ENCODE measurements around the gene MTG1.
"Not testable (repeated sequence)": the region's sequence is repeated elsewhere in the genome, so short reads cannot be mapped to it uniquely, and the experiment has no call there.

Gene MTG1

DNA sequence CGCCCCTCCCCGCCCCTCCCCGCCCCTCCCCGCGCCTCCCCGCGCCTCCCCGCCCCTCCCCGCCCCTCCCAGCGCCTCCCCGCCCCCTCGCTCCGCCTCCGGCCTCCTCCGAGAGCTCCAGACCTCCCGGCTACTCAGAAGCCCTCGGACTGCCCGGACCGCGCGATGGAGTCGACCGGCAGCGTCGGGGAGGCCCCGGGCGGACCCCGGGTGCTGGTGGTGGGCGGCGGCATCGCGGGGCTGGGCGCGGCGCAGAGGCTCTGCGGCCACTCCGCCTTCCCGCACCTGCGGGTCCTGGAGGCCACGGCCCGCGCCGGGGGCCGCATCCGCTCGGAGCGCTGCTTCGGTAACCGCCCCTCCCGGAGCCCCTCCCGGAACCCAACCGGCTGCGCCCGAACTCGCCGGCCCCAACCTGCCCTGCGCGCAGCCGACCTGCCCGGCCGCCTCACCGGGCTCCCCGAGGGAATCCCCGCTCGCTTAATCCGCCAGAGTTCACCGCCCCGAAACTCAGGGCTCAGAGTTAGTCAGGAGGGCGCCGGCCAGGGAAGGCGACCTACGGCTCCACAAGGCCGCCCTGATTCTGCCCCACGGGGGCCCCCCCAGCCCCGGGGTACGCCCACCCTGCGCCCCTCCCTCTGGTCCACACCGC lies 14.7 kb upstream of the MTG1 start, which contains the start of gene PAOX:
PAOX (plus strand) TSS at position 111 of the 649 bp plus-strand sequence; CDS start at position 166, 55 bp downstream.
- peak; percentile 54 to 60 for DNase-seq

- DNase-seq, result no peak
These were observed 13.9 kb upstream of the MTG1 start for GRCh38 chr10:133379801-133380666.

DNA sequence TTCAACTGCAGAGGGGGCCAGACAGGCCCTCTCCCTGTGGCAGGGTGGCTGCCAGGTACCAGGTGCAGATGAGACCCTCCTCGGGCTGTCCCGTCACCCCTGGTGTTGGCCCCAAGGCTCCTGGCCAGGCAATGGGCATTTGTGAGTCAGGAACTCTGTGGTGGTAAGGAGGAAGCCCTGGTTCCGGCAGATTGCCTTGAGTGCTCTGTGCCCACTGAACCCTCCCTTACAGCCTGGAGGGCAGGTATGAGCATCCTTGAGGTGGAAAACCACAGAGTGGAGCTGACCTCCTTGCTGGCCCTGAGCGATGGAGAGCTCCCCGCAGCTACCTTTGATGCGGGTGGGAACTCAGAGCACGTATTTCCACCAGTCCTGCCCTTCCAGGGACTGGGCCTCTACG lies 12.9 kb upstream of the MTG1 start:
- DNase-seq, result no peak

GRCh38 chr10:133383551-133383950 lies 10.4 kb upstream of the MTG1 start:
- DNase-seq, result no peak

DNA sequence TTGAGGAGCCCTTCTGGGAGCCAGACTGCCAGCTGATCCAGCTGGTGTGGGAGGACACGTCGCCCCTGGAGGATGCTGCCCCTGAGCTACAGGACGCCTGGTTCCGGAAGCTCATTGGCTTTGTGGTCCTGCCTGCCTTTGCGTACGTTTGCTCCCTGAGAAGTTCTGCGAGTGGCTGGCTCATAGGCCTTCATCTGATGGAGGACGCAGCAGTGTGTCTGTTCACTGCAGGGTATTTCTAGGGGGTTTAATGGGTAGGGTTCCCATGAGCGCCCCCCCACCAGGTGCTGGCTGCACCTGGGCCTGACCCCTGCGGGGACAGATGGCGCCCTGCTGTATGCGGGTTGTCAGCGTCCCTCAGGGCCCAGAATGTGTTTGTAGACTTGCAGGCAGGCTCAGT lies 9.9 kb upstream of the MTG1 start:
- no peak for DNase-seq

- DNase-seq, result no peak
These were observed 8.7 kb upstream of the MTG1 start for GRCh38 chr10:133385214-133385613.

DNA sequence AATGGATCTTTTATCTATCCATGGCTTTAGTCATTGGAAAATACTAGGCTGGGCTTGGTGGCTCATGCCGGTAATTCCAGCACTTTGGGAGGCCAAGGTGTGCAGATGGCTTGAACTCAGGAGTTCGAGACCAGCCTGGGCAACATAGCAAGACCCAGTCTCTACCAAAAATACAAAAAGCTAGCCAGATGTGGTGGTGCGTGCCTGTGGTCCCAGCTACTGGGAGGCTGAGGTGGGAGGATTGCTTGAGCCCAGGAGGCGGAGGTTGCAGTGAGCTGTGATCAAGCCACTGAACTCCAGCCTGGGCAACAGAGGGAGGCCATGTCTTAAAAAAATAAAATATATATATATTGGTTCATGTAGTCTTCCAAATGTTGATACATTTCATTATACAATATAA lies 7.0 kb upstream of the MTG1 start:
- DNase-seq, result not testable (repeated sequence)

- no peak for DNase-seq
These were observed 5.6 kb upstream of the MTG1 start for GRCh38 chr10:133388236-133388972.

GRCh38 chr10:133388973-133389818 lies 4.8 kb upstream of the MTG1 start:
- DNase-seq, result peak in 1 of 2 experiments; percentile 23

- no peak for DNase-seq
These were observed 3.2 kb upstream of the MTG1 start for GRCh38 chr10:133390597-133391248.

DNA sequence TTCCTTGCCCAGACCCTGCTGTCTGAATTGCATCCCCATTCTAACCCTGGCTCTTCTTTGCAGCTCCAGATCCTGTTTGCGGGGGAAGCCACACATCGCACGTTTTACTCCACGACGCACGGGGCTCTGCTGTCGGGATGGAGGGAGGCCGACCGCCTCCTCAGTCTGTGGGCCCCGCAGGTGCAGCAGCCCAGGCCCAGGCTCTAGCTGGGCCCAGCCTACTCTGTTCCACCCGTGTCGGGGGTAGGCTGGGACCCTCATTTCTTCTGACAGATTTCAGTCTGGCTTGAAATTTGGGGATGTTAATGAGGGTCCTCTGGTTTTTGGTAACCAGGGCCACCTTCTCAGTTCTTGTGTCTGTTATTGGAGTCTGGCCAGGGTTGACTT lies 2.7 kb upstream of the MTG1 start:
- DNase-seq, result no peak

GRCh38 chr10:133391761-133392518 lies 2.0 kb upstream of the MTG1 start:
- no peak for DNase-seq

DNA sequence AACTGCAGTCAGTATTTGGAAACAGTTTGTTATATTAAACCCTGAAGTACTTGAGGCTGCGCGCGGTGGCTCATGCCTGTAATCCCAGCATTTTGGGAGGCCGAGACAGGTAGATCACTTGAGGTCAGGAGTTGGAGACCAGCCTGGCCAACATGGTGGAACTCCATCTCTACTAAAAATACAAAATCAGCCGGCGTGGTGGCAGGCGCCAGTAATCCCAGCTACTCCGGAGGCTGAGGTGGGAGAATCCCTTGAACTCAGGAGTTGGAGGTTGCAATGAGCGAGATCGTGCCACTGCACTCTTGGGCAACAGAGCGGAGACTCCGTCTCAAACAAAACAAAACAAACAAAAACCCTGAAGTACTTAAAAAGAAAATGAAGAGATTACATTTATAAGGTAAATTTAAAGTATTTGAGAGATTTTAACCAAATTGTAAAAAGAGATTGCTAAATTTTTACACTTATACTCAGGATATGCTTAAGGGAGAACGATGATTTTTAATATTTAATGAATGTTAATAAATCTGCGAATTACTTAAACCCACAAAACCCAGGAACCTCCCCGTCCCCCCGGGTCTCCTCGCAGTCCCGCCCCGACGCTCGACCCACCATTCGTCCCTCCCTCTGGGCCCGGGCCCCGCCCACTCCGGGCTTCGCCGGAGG lies 425 bp upstream of the MTG1 start:
- no peak for DNase-seq

- no peak for DNase-seq
These were observed 854 bp downstream of the MTG1 start for GRCh38 chr10:133394801-133395221.

- DNase-seq, result no peak
These were observed 2.2 kb downstream of the MTG1 start for GRCh38 chr10:133396035-133396624.

GRCh38 chr10:133397938-133398337 lies 4.0 kb downstream of the MTG1 start:
- DNase-seq, result no peak

DNA sequence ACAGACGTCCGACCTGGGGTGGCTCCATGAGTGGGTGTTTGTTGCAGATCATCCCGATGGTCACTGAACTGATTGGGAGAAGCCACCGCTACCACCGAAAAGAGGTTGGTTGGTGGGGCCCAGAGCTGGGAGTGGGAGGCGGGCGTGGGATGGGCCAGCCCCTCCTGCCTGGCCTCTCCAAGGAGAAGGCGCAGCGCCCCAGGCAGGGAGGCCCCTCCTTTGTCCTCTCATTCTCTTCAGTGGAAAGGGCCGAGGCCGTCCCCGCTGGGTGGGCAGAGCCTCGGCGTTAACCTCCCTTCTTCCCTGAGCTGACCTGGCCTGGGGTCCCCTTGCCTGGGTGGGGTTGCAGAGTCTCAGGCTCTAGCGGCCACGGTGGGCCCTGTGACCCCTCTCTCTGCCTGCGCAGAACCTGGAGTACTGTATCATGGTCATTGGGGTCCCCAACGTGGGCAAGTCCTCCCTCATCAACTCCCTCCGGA lies 5.2 kb downstream of the MTG1 start:
- DNase-seq, result no peak

- DNase-seq, result no peak
These were observed 6.9 kb downstream of the MTG1 start for GRCh38 chr10:133400624-133401424.

GRCh38 chr10:133401500-133401899 lies 7.5 kb downstream of the MTG1 start:
- no peak for DNase-seq

All from stimulated activated CD4-positive, alpha-beta T cell treated with anti-CD3 and anti-CD28 coated beads, Interleukin-4, amount 100 ng/mL, for 4 hours (primary cell).